ENCODE data around the gene CMTM4. TPM values are rescaled to one million over a fixed set of nuclear protein-coding genes. Genes with fewer than 3 reads are reported as not detected.

Gene CMTM4
- polyA plus RNA-seq, 1 donor from 2014 or later: 27.2 TPM

GRCh38 chr16:66617728-66618127 lies 78.8 kb downstream of the CMTM4 start:
- Histone ChIP-seq H3K36me3 (ENCODE audit: insufficient read depth, low read length) (peaks cover 4% of the 10 kb centered on the region), H3K9me2 (ENCODE audit: insufficient read depth, low read length) (no peaks in the 10 kb centered on the region), H3K9me3 (ENCODE audit: low read length) (no peaks in the 10 kb centered on the region), H3K27ac (ENCODE audit: low read length) (no peak overlapping the region), H3K79me2 (replicated peaks; ENCODE audit: insufficient read depth, low read length) (no peaks in the 10 kb centered on the region), H4K20me1 (ENCODE audit: insufficient read depth) (no peaks in the 10 kb centered on the region), H3F3A (ENCODE audit: insufficient read depth, low read length, poor library complexity, severe bottlenecking) (no peaks in the 10 kb centered on the region), H3K4me3 (ENCODE audit: low read length) (no peak overlapping the region), H3K4me2 (ENCODE audit: low read length) (no peak overlapping the region), H3K9ac (ENCODE audit: low read length) (no peak overlapping the region), H2AFZ (ENCODE audit: low read depth, low read length) (no peak overlapping the region), H3K27me3 (ENCODE audit: insufficient read depth, low read depth, low read length) (no peaks in the 10 kb centered on the region)
- no peak for TF ChIP-seq SMC3 (conservative IDR thresholded peaks at IDR 0.05; ENCODE audit: poor library complexity)

- H3K79me2 ChIP-seq (replicated peaks; ENCODE audit: insufficient read depth, low read length): no peaks in the 10 kb centered on the region
- TF ChIP-seq SMC3 (conservative IDR thresholded peaks at IDR 0.05; ENCODE audit: poor library complexity): no peak
- no peak for TF ChIP-seq TAF1 (IDR thresholded peaks at IDR 0.05; ENCODE audit: low read depth)
- no peak for TF ChIP-seq POLR2AphosphoS5 (IDR thresholded peaks at IDR 0.05)
- no peak for TF ChIP-seq CTCF (IDR thresholded peaks at IDR 0.05; ENCODE audit: poor library complexity, severe bottlenecking)
- no peak for TF ChIP-seq MXI1 (conservative IDR thresholded peaks at IDR 0.05; ENCODE audit: poor library complexity, severe bottlenecking)
- TF ChIP-seq REST (IDR thresholded peaks at IDR 0.05; ENCODE audit: borderline replicate concordance): no peak
- no peak for TF ChIP-seq RAD21 (conservative IDR thresholded peaks at IDR 0.05)
- no peak for TF ChIP-seq EZH2 (IDR thresholded peaks at IDR 0.05; ENCODE audit: borderline replicate concordance, insufficient read depth, low read length, poor library complexity, severe bottlenecking)
- TF ChIP-seq EP300 (conservative IDR thresholded peaks at IDR 0.05; ENCODE audit: poor library complexity, severe bottlenecking): no peak
Observed at GRCh38 chr16:66617010-66617434, 79.5 kb downstream of the CMTM4 start.

GRCh38 chr16:66616592-66616991 lies 80.0 kb downstream of the CMTM4 start:
- H3K27ac ChIP-seq (ENCODE audit: low read length): no peak overlapping the region
- TF ChIP-seq POLR2AphosphoS5 (IDR thresholded peaks at IDR 0.05): no peak
- no peak for TF ChIP-seq RAD21 (conservative IDR thresholded peaks at IDR 0.05)
- TF ChIP-seq REST (IDR thresholded peaks at IDR 0.05; ENCODE audit: borderline replicate concordance): no peak
- no peak for TF ChIP-seq EZH2 (IDR thresholded peaks at IDR 0.05; ENCODE audit: borderline replicate concordance, insufficient read depth, low read length, poor library complexity, severe bottlenecking)
- no peak for TF ChIP-seq SMC3 (conservative IDR thresholded peaks at IDR 0.05; ENCODE audit: poor library complexity)
- no peaks in the 10 kb centered on the region for H3K9me3 ChIP-seq (ENCODE audit: low read length)
- no peak overlapping the region for H3K4me2 ChIP-seq (ENCODE audit: low read length)
- H3K79me2 ChIP-seq (replicated peaks; ENCODE audit: insufficient read depth, low read length): no peaks in the 10 kb centered on the region
- H2AFZ ChIP-seq (ENCODE audit: low read depth, low read length): no peak overlapping the region
- no peak overlapping the region for H3K9ac ChIP-seq (ENCODE audit: low read length)
- H3K4me3 ChIP-seq (ENCODE audit: low read length): no peak overlapping the region
- H3K27me3 ChIP-seq (ENCODE audit: insufficient read depth, low read depth, low read length): no peaks in the 10 kb centered on the region
- no peaks in the 10 kb centered on the region for H3F3A ChIP-seq (ENCODE audit: insufficient read depth, low read length, poor library complexity, severe bottlenecking)
- H3K9me2 ChIP-seq (ENCODE audit: insufficient read depth, low read length): no peaks in the 10 kb centered on the region
- H3K36me3 ChIP-seq (ENCODE audit: insufficient read depth, low read length): peaks cover 4% of the 10 kb centered on the region
- no peaks in the 10 kb centered on the region for H4K20me1 ChIP-seq (ENCODE audit: insufficient read depth)

More at GRCh38 chr16:66617010-66617434, 79.5 kb downstream of the CMTM4 start:
- H4K20me1 ChIP-seq (ENCODE audit: insufficient read depth): no peaks in the 10 kb centered on the region
- H3K4me2 ChIP-seq (ENCODE audit: low read length): no peak overlapping the region
- H3K27ac ChIP-seq (ENCODE audit: low read length): no peak overlapping the region
- H3K36me3 ChIP-seq (ENCODE audit: insufficient read depth, low read length): peaks cover 4% of the 10 kb centered on the region
- no peaks in the 10 kb centered on the region for H3F3A ChIP-seq (ENCODE audit: insufficient read depth, low read length, poor library complexity, severe bottlenecking)
- H3K27me3 ChIP-seq (ENCODE audit: insufficient read depth, low read depth, low read length): no peaks in the 10 kb centered on the region
- H2AFZ ChIP-seq (ENCODE audit: low read depth, low read length): no peak overlapping the region
- no peak overlapping the region for H3K4me3 ChIP-seq (ENCODE audit: low read length)
- no peaks in the 10 kb centered on the region for H3K9me3 ChIP-seq (ENCODE audit: low read length)
- no peaks in the 10 kb centered on the region for H3K9me2 ChIP-seq (ENCODE audit: insufficient read depth, low read length)
- H3K9ac ChIP-seq (ENCODE audit: low read length): no peak overlapping the region
